RWPE2 (cell line): ENCODE measurements around the gene ST6GAL2.

ENCODE experiments used
- ATAC-seq: fragments of 200-7000 bp; cut with Tn5 transposase; 3 replicates; pipeline ENCODE4 v1.9.1; 2021; ENCODE audit warnings: low read depth
- DNase-seq: peaks from one replicate; pipeline ENCODE4 v3.0.0-alpha.2; 2020; ENCODE audit warnings: low spot score
- H3K27ac ChIP-seq: fragments of 450-650 bp; 2 replicates; pipeline ENCODE4 v1.5.1; 2017; ENCODE audit warnings: mild to moderate bottlenecking; ENCODE audit not compliant: poor library complexity, severe bottlenecking
- H3K27me3 ChIP-seq: fragments of 250-450 bp; sonication (Bioruptor Pico); 2 replicates; pipeline ENCODE4 v1.5.1; 2021; ENCODE audit warnings: mild to moderate bottlenecking, moderate library complexity; ENCODE audit not compliant: insufficient read depth, poor library complexity, severe bottlenecking
- H3K36me3 ChIP-seq: fragments of 250-450 bp; sonication (Bioruptor Pico); 2 replicates; pipeline ENCODE4 v1.5.1; 2020; ENCODE audit warnings: low read depth, mild to moderate bottlenecking, moderate library complexity
- H3K4me1 ChIP-seq: fragments of 250-450 bp; sonication (Bioruptor Pico); 2 replicates; pipeline ENCODE4 v1.5.1; 2021; ENCODE audit warnings: mild to moderate bottlenecking, moderate library complexity; ENCODE audit not compliant: insufficient read depth, poor library complexity, severe bottlenecking
- H3K4me3 ChIP-seq: fragments of 250-450 bp; sonication (Bioruptor Pico); 2 replicates; pipeline ENCODE4 v1.5.1; 2021; ENCODE audit warnings: mild to moderate bottlenecking, moderate library complexity; ENCODE audit not compliant: severe bottlenecking
- H3K9me3 ChIP-seq: fragments of 250-450 bp; sonication (Bioruptor Pico); 2 replicates; pipeline ENCODE4 v1.5.1; 2021; ENCODE audit warnings: mild to moderate bottlenecking, moderate library complexity; ENCODE audit not compliant: severe bottlenecking
- TF ChIP-seq, protein P1 (sequence below): fragments of 450-650 bp; IDR thresholded peaks from one replicate; pipeline ENCODE4 v1.5.1; 2017; ENCODE audit warnings: mild to moderate bottlenecking, moderate library complexity; ENCODE audit not compliant: poor library complexity, severe bottlenecking

Gene ST6GAL2

GRCh38 chr2:106919012-106919411 lies 33.0 kb upstream of the ST6GAL2 start:
- Histone ChIP-seq H3K4me3 (no peak overlapping the region), H3K4me1 (no peaks in the 10 kb centered on the region), H3K9me3 (no peaks in the 10 kb centered on the region), H3K27ac (no peak overlapping the region), H3K36me3 (no peaks in the 10 kb centered on the region), H3K27me3 (no peaks in the 10 kb centered on the region)
- ATAC-seq (no peak), DNase-seq (no peak)
- TF ChIP-seq, protein P1, sequence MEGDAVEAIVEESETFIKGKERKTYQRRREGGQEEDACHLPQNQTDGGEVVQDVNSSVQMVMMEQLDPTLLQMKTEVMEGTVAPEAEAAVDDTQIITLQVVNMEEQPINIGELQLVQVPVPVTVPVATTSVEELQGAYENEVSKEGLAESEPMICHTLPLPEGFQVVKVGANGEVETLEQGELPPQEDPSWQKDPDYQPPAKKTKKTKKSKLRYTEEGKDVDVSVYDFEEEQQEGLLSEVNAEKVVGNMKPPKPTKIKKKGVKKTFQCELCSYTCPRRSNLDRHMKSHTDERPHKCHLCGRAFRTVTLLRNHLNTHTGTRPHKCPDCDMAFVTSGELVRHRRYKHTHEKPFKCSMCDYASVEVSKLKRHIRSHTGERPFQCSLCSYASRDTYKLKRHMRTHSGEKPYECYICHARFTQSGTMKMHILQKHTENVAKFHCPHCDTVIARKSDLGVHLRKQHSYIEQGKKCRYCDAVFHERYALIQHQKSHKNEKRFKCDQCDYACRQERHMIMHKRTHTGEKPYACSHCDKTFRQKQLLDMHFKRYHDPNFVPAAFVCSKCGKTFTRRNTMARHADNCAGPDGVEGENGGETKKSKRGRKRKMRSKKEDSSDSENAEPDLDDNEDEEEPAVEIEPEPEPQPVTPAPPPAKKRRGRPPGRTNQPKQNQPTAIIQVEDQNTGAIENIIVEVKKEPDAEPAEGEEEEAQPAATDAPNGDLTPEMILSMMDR, result no peak

- Histone ChIP-seq H3K4me3 (no peak overlapping the region), H3K36me3 (no peaks in the 10 kb centered on the region), H3K4me1 (no peaks in the 10 kb centered on the region), H3K27me3 (no peaks in the 10 kb centered on the region), H3K27ac (no peak overlapping the region), H3K9me3 (no peaks in the 10 kb centered on the region)
- DNase-seq (no peak), ATAC-seq (no peak)
- TF ChIP-seq, protein P1, result no peak
These were observed 18.3 kb upstream of the ST6GAL2 start for GRCh38 chr2:106904242-106904641.

GRCh38 chr2:106899786-106900530 lies 14.0 kb upstream of the ST6GAL2 start:
- TF ChIP-seq, protein P1, result no peak
- Histone ChIP-seq H3K27me3 (no peaks in the 10 kb centered on the region), H3K36me3 (no peaks in the 10 kb centered on the region), H3K27ac (no peak overlapping the region), H3K4me3 (no peak overlapping the region), H3K4me1 (no peaks in the 10 kb centered on the region), H3K9me3 (no peaks in the 10 kb centered on the region)
- no peak for DNase-seq
- no peak for ATAC-seq

- no peaks in the 10 kb centered on the region for H3K27me3 ChIP-seq
- H3K36me3 ChIP-seq, result no peaks in the 10 kb centered on the region
- no peak overlapping the region for H3K27ac ChIP-seq
- DNase-seq (no peak), ATAC-seq (no peak)
- H3K4me3 ChIP-seq, result no peak overlapping the region
- no peaks in the 10 kb centered on the region for H3K4me1 ChIP-seq
- no peaks in the 10 kb centered on the region for H3K9me3 ChIP-seq
- TF ChIP-seq, protein P1, result no peak
These were observed 8.6 kb upstream of the ST6GAL2 start for GRCh38 chr2:106894545-106894944.

- H3K27ac ChIP-seq, result no peak overlapping the region
- H3K27me3 ChIP-seq, result peaks cover 15% of the 10 kb centered on the region
- H3K4me1 ChIP-seq, result no peaks in the 10 kb centered on the region
- H3K9me3 ChIP-seq, result no peaks in the 10 kb centered on the region
- H3K36me3 ChIP-seq, result no peaks in the 10 kb centered on the region
- no peak overlapping the region for H3K4me3 ChIP-seq
- DNase-seq (no peak), ATAC-seq (no peak)
- TF ChIP-seq, protein P1, result no peak
These were observed 6.1 kb upstream of the ST6GAL2 start for GRCh38 chr2:106892048-106892447.
